Measurements from ENCODE around the gene VAMP7.

GRCh38 chrX:155841232-155841631 is 39.9 kb upstream of the VAMP7 start:
- TF ChIP-seq CTCF (IDR thresholded peaks at IDR 0.05; ENCODE audit: control extremely low read depth in 1 of 3, insufficient read depth in 1 of 3, low read depth in 1 of 3, low read length in 3 of 3) (no peak), SP4 (IDR thresholded peaks at IDR 0.05; ENCODE audit: low read length) (no peak), SP1 (IDR thresholded peaks at IDR 0.05; ENCODE audit: low read depth, low read length) (no peak), GTF2F1 (IDR thresholded peaks at IDR 0.05; ENCODE audit: borderline replicate concordance, low read depth, low read length) (no peak), EP300 (IDR thresholded peaks at IDR 0.05; ENCODE audit: borderline replicate concordance in 1 of 2, low read depth in 2 of 2, low read length in 2 of 2) (no peak), USF2 (IDR thresholded peaks at IDR 0.05; ENCODE audit: low read length) (no peak), RNF2 (IDR thresholded peaks at IDR 0.05; ENCODE audit: borderline replicate concordance, low read depth, low read length, missing control alignments, poor library complexity, severe bottlenecking) (no peak), MAX (IDR thresholded peaks at IDR 0.05) (no peak), NRF1 (IDR thresholded peaks at IDR 0.05; ENCODE audit: low read depth, low read length) (no peak), POLR2A (IDR thresholded peaks at IDR 0.05; ENCODE audit: control extremely low read depth in 1 of 2, low read depth in 2 of 2, low read length in 2 of 2) (no peak), YY1 (IDR thresholded peaks at IDR 0.05; ENCODE audit: low read depth, low read length) (no peak), EZH2 (IDR thresholded peaks at IDR 0.05; ENCODE audit: low read depth, low read length, severe bottlenecking) (no peak)
